OCI-LY3 (cell line): ENCODE measurements around the gene KLHL29.

Experiments used
- H2AFZ ChIP-seq: fragments of 200-600, 300-600 bp; shearing (Covaris generic); 2 replicates; pipeline ENCODE4 v1.6.0; 2014; ENCODE audit warnings: antibody characterized with exemption, low read depth, low read length
- H3K27ac ChIP-seq: fragments of 200-600, 300-600 bp; sonication (generic); 2 replicates; pipeline ENCODE4 v1.5.1; 2014; ENCODE audit warnings: mild to moderate bottlenecking, low read length, moderate library complexity, mixed read lengths
- H3K27me3 ChIP-seq: fragments of 200-600, 300-600 bp; sonication (generic); 2 replicates; pipeline ENCODE4 v1.6.1; 2014; ENCODE audit warnings: low read depth, low read length, mixed read lengths
- H3K36me3 ChIP-seq: fragments of 200-600, 300-600 bp; sonication (generic); replicated peaks from 2 replicates; pipeline ENCODE3; 2014; ENCODE audit warnings: low read depth, low read length, mixed read lengths
- H3K4me1 ChIP-seq: fragments of 300-600, 200-600 bp; sonication (generic); 2 replicates; pipeline ENCODE4 v1.6.1; 2014; ENCODE audit warnings: low read length, mixed read lengths
- H3K4me2 ChIP-seq: fragments of 200-600, 300-600 bp; sonication (generic); 2 replicates; pipeline ENCODE4 v1.6.1; 2014; ENCODE audit warnings: low read length, mixed read lengths
- H3K4me3 ChIP-seq: fragments of 300-600, 200-600 bp; sonication (generic); 2 replicates; pipeline ENCODE4 v1.5.1; 2014; ENCODE audit warnings: antibody characterized with exemption, mild to moderate bottlenecking, low read length, moderate library complexity
- H3K79me2 ChIP-seq: fragments of 300-600, 200-600 bp; shearing (Covaris generic); 2 replicates; pipeline ENCODE4 v1.6.1; 2014; ENCODE audit warnings: mild to moderate bottlenecking, low read length, mixed read lengths
- H3K9ac ChIP-seq: fragments of 300-600, 200-600 bp; shearing (Covaris generic); 2 replicates; pipeline ENCODE4 v1.6.0; 2014; ENCODE audit warnings: mild to moderate bottlenecking, low read length, moderate library complexity
- H3K9me3 ChIP-seq: fragments of 200-600, 300-600 bp; shearing (Covaris generic); 2 replicates; pipeline ENCODE4 v1.6.1; 2014; ENCODE audit warnings: low read length, mixed read lengths; ENCODE audit not compliant: insufficient read depth
- H4K20me1 ChIP-seq: fragments of 200-600, 300-600 bp; sonication (generic); 2 replicates; pipeline ENCODE4 v1.6.1; 2016; ENCODE audit warnings: low read length, mixed read lengths; ENCODE audit not compliant: insufficient read depth
- CTCF ChIP-seq: fragments of 200-600, 300-600 bp; sonication (generic); IDR thresholded peaks from 2 replicates; pipeline ENCODE4 v1.5.1; 2014; ENCODE audit warnings: antibody characterized with exemption, low read length, low read depth
- EZH2phosphoT487 ChIP-seq: fragments of 200-600 bp; shearing (Covaris generic); IDR thresholded peaks from 2 replicates; pipeline ENCODE4 v1.6.1; 2018; ENCODE audit warnings: antibody characterized with exemption, mixed run types, low read depth

Gene KLHL29

GRCh38 chr2:23568626-23569190 lies 183.7 kb downstream of the KLHL29 start:
- TF ChIP-seq EZH2phosphoT487, result no peak
- TF ChIP-seq CTCF, result no peak
- no peak overlapping the region for H3K4me2 ChIP-seq
- H3K9me3 ChIP-seq, result no peaks in the 10 kb centered on the region
- H3K4me3 ChIP-seq, result no peak overlapping the region
- no peaks in the 10 kb centered on the region for H3K36me3 ChIP-seq
- H3K27me3 ChIP-seq, result peaks cover 6% of the 10 kb centered on the region; the same call in 1 of the 2 replicates
- H3K4me1 ChIP-seq, result no peaks in the 10 kb centered on the region
- no peak overlapping the region for H3K9ac ChIP-seq
- H3K79me2 ChIP-seq, result no peaks in the 10 kb centered on the region
- H2AFZ ChIP-seq, result no peak overlapping the region
- no peak overlapping the region for H3K27ac ChIP-seq
- H4K20me1 ChIP-seq, result no peaks in the 10 kb centered on the region

GRCh38 chr2:23569761-23570365 lies 184.9 kb downstream of the KLHL29 start:
- no peak overlapping the region for H3K27ac ChIP-seq
- no peak for TF ChIP-seq CTCF
- TF ChIP-seq EZH2phosphoT487, result no peak
- no peaks in the 10 kb centered on the region for H4K20me1 ChIP-seq
- no peak overlapping the region for H2AFZ ChIP-seq
- H3K9ac ChIP-seq, result no peak overlapping the region
- H3K27me3 ChIP-seq, result peaks cover 6% of the 10 kb centered on the region; the same call in 1 of the 2 replicates
- H3K4me2 ChIP-seq, result no peak overlapping the region
- no peaks in the 10 kb centered on the region for H3K9me3 ChIP-seq
- H3K79me2 ChIP-seq, result no peaks in the 10 kb centered on the region
- H3K36me3 ChIP-seq, result no peaks in the 10 kb centered on the region
- H3K4me3 ChIP-seq, result no peak overlapping the region
- no peaks in the 10 kb centered on the region for H3K4me1 ChIP-seq

DNA sequence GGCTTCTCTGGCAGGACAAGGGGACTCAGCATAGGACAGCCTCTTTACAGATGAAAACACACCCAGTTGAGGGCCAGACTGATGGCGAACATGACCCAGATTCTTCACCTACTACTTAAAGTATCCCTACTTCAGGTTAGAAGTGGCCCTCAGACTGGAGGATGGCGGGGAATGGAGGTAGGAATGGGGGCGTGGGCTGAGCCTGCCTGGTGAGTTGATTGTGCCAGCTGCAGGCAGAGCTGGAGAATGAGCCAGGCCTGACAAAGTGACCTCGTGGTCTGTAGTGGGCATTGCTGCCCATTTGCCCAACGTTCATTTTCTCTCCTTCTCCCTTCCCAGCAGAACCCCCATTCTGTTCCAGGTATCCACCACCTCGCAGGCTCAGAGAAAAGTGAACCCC lies 186.1 kb downstream of the KLHL29 start:
- H3K9me3 ChIP-seq, result no peaks in the 10 kb centered on the region
- peaks cover 6% of the 10 kb centered on the region; the same call in 1 of the 2 replicates for H3K27me3 ChIP-seq
- TF ChIP-seq CTCF (no peak), EZH2phosphoT487 (no peak)

DNA sequence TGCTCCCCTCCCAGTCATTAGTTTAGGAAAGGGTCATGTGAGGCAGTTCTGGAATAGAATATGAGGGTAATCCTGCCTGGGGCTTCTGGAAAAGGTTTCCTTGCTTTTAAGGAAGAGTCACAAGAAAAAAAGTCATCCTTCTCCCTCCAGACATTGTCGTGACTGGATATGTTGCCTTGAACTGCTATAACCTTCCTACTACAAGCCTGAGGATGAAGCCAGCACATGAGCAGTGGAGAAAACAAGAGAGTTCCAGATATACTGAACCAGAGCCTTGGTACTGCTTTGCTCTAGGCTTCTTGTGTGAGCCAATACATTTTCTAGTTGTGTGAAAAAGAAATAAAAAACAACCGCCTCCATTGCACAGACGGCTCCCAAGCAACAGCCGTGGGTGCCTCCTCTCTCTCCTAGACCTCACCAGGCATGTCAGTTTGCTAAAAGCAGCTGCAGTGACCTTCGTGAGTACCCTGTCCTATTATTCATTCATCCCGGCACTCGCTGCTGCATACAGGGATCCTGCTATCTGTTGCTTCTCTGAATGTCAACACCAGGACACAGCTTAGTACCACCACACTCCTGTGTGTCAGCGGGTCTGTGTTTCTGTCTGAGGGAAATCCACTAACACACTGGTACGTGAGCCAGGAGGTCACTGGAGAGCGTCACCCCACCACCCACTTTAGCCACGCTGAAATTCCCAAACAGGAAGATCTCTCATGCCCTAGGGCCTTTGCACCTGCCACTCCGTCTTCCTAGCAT lies 186.7 kb downstream of the KLHL29 start:
- Histone ChIP-seq H3K79me2 (no peaks in the 10 kb centered on the region), H3K27me3 (peaks cover 6% of the 10 kb centered on the region; the same call in 1 of the 2 replicates), H3K4me1 (no peaks in the 10 kb centered on the region), H2AFZ (no peak overlapping the region), H4K20me1 (no peaks in the 10 kb centered on the region), H3K9me3 (no peaks in the 10 kb centered on the region), H3K36me3 (no peaks in the 10 kb centered on the region), H3K27ac (no peak overlapping the region), H3K4me2 (no peak overlapping the region), H3K4me3 (no peak overlapping the region), H3K9ac (no peak overlapping the region)
- TF ChIP-seq CTCF (no peak), EZH2phosphoT487 (no peak)

More for the DNA sequence above, 186.1 kb downstream of the KLHL29 start:
- no peaks in the 10 kb centered on the region for H3K36me3 ChIP-seq
- no peak overlapping the region for H2AFZ ChIP-seq
- no peaks in the 10 kb centered on the region for H3K79me2 ChIP-seq
- H3K4me1 ChIP-seq, result no peaks in the 10 kb centered on the region
- no peak overlapping the region for H3K9ac ChIP-seq
- H3K4me3 ChIP-seq, result no peak overlapping the region
- H4K20me1 ChIP-seq, result no peaks in the 10 kb centered on the region
- no peak overlapping the region for H3K4me2 ChIP-seq
- no peak overlapping the region for H3K27ac ChIP-seq
